ENCODE data around the gene TM6SF1.
A peak's percentile ranks its signal among the peaks of the same experiment; 100 is the strongest.

The TM6SF1 gene

GRCh38 chr15:83107841-83108181 is 366 bp downstream of the TM6SF1 start:
- no peak for FAIRE-seq
- no peak for DNase-seq (ENCODE audit: insufficient read length, low spot score)
- TF ChIP-seq SPI1 (IDR thresholded peaks at IDR 0.05; ENCODE audit: low read depth, low read length) (no peak), POLR2A (IDR thresholded peaks at IDR 0.05; ENCODE audit: low read depth, low read length) (no peak), TAF1 (IDR thresholded peaks at IDR 0.05; ENCODE audit: low read depth, low read length) (no peak), POLR2AphosphoS5 (IDR thresholded peaks at IDR 0.05; ENCODE audit: low read depth, low read length) (no peak), POU2F2 (IDR thresholded peaks at IDR 0.05; ENCODE audit: low read depth, low read length) (no peak), PAX5 (IDR thresholded peaks at IDR 0.05; ENCODE audit: insufficient read depth, low read length, severe bottlenecking) (no peak)

DNA sequence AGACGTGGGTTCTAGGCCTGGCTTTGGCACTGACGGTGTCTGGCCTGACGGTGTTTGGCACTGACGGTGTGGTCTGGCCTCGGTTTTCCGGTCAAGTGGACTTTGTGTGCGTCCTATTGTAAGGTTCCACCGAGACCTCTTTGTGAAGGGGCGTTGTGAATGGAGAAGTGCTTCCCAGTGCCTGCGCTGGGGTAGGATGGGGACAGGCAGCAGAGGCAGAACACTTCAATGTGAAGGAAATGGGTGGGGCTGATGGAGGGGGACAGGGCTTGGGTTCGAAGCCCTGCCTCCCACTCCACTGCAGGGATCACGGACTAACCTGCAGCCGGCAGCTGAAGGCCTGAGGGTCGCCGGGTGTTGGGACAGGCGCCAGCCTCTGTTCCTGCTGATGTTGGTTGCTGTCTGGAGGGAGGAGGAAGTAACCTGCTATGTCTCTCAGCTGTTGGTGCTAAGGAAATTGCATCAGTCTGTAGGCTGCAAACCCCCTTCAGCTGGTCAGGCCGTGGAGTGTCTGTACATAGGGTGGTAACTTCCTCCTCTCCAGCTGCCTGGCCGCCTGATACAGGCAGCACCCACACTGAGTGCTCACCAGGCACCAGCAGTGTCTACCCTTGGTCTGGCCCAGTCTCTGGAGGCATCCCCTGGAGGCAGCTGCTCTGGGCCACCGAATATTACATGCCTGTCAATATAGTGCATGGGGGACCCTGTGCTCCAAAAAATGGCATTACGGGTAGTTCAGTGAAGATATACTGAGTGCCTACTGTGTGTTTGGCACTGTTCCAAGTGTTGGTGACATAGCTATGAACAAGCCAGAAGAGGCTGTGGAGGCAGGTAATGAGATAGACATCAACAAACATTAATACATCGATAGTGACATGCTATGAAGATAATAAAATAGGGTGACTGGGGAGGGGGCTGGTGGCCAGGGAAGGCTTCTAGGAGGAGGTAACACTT is 1.1 kb downstream of the TM6SF1 start:
- FAIRE-seq (peak; percentile 98), DNase-seq (ENCODE audit: insufficient read length, low spot score) (peak; percentile 59)
- TF ChIP-seq POLR2AphosphoS5 (IDR thresholded peaks at IDR 0.05; ENCODE audit: low read depth, low read length) (no peak), SPI1 (IDR thresholded peaks at IDR 0.05; ENCODE audit: low read depth, low read length) (no peak), PAX5 (IDR thresholded peaks at IDR 0.05; ENCODE audit: insufficient read depth, low read length, severe bottlenecking) (no peak)

- FAIRE-seq (no peak), DNase-seq (ENCODE audit: insufficient read length, low spot score) (no peak)
- TF ChIP-seq TAF1 (IDR thresholded peaks at IDR 0.05; ENCODE audit: low read depth, low read length) (no peak), PAX5 (IDR thresholded peaks at IDR 0.05; ENCODE audit: insufficient read depth, low read length, severe bottlenecking) (no peak), POLR2A (IDR thresholded peaks at IDR 0.05; ENCODE audit: low read depth, low read length) (no peak), SPI1 (IDR thresholded peaks at IDR 0.05; ENCODE audit: low read depth, low read length) (no peak), POLR2AphosphoS5 (IDR thresholded peaks at IDR 0.05; ENCODE audit: low read depth, low read length) (no peak), POU2F2 (IDR thresholded peaks at IDR 0.05; ENCODE audit: low read depth, low read length) (no peak)
Measured at GRCh38 chr15:83109532-83109931, 2.1 kb downstream of the TM6SF1 start.

- no peak for DNase-seq (ENCODE audit: insufficient read length, low spot score)
- no peak for FAIRE-seq
- TF ChIP-seq POLR2AphosphoS5 (IDR thresholded peaks at IDR 0.05; ENCODE audit: low read depth, low read length) (no peak), SPI1 (IDR thresholded peaks at IDR 0.05; ENCODE audit: low read depth, low read length) (no peak), TAF1 (IDR thresholded peaks at IDR 0.05; ENCODE audit: low read depth, low read length) (no peak), POLR2A (IDR thresholded peaks at IDR 0.05; ENCODE audit: low read depth, low read length) (no peak), POU2F2 (IDR thresholded peaks at IDR 0.05; ENCODE audit: low read depth, low read length) (no peak), PAX5 (IDR thresholded peaks at IDR 0.05; ENCODE audit: insufficient read depth, low read length, severe bottlenecking) (no peak)
Measured at GRCh38 chr15:83110381-83110780, 2.9 kb downstream of the TM6SF1 start.

DNA sequence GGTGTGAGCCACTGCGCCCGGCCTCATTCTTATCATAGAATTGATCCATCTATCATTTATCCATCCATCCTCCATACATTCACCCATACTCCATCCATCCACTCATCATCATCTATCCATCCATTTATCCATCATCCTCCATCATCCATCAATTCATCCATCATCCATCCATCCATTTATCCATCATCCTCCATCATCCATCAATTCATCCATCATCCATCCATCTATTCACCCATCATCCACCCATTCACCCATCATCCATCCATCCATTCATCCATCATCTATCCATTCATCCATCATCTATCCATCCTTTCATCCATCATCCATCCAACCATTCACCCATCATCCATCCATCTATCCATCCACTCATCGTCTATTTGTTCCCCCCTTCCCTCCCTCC is 3.7 kb downstream of the TM6SF1 start:
- TF ChIP-seq PAX5 (IDR thresholded peaks at IDR 0.05; ENCODE audit: insufficient read depth, low read length, severe bottlenecking) (no peak), SPI1 (IDR thresholded peaks at IDR 0.05; ENCODE audit: low read depth, low read length) (no peak), POLR2AphosphoS5 (IDR thresholded peaks at IDR 0.05; ENCODE audit: low read depth, low read length) (no peak), TAF1 (IDR thresholded peaks at IDR 0.05; ENCODE audit: low read depth, low read length) (no peak), POU2F2 (IDR thresholded peaks at IDR 0.05; ENCODE audit: low read depth, low read length) (no peak), POLR2A (IDR thresholded peaks at IDR 0.05; ENCODE audit: low read depth, low read length) (no peak)
- FAIRE-seq (no peak), DNase-seq (ENCODE audit: insufficient read length, low spot score) (no peak)

- no peak for DNase-seq (ENCODE audit: insufficient read length, low spot score)
- no peak for FAIRE-seq
- no peak for TF ChIP-seq POLR2AphosphoS5 (IDR thresholded peaks at IDR 0.05; ENCODE audit: low read depth, low read length)
Measured at GRCh38 chr15:83112233-83112955, 4.9 kb downstream of the TM6SF1 start.

- FAIRE-seq (no peak), DNase-seq (ENCODE audit: insufficient read length, low spot score) (no peak)
- no peak for TF ChIP-seq POLR2A (IDR thresholded peaks at IDR 0.05; ENCODE audit: low read depth, low read length)
- TF ChIP-seq PAX5 (IDR thresholded peaks at IDR 0.05; ENCODE audit: insufficient read depth, low read length, severe bottlenecking) = no peak
- no peak for TF ChIP-seq TAF1 (IDR thresholded peaks at IDR 0.05; ENCODE audit: low read depth, low read length)
- no peak for TF ChIP-seq POU2F2 (IDR thresholded peaks at IDR 0.05; ENCODE audit: low read depth, low read length)
- no peak for TF ChIP-seq SPI1 (IDR thresholded peaks at IDR 0.05; ENCODE audit: low read depth, low read length)
- TF ChIP-seq POLR2AphosphoS5 (IDR thresholded peaks at IDR 0.05; ENCODE audit: low read depth, low read length) = no peak
Measured at GRCh38 chr15:83112956-83113299, 5.5 kb downstream of the TM6SF1 start.

DNA sequence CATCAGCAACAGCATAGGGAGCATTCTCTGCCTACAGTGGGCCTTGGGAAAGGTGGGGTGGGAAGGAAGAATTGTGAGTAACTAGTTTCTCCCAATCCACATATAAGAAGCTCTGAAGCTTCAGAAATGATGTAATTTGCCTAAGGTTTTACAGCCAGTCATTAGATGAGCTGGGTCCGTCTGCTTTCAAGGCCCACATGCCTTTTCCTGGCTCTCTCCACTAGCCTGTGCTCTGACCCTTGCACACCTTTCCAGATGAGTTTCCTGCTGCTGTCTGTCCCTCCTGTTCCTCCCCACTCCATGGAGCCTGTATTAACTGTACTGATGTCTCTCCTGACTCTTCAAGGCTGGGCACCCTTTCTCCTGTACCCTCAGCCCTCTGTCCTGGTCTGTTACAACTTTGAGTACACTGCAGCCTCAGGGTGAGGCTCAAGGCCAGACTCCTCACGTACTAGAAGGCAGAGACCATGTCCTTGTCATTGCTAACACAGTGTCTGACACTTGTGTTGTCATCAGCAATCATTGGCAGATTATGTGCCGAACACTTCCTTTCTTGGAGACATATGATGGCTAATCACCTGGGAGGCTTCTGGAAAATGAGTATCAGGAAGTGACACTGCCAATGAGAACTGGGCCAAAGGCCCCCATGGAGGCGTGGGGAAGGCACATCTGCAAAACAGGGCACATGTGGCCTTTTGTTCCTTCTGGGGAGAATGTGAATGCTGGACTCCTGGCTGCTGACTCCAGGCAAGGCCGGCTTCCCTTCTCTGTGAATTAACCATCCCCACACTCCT is 6.6 kb downstream of the TM6SF1 start:
- FAIRE-seq = no peak
- no peak for DNase-seq (ENCODE audit: insufficient read length, low spot score)

GRCh38 chr15:83114856-83115255 is 7.4 kb downstream of the TM6SF1 start:
- DNase-seq (ENCODE audit: insufficient read length, low spot score) = no peak
- no peak for TF ChIP-seq SPI1 (IDR thresholded peaks at IDR 0.05; ENCODE audit: low read depth, low read length)
- no peak for TF ChIP-seq POU2F2 (IDR thresholded peaks at IDR 0.05; ENCODE audit: low read depth, low read length)
- TF ChIP-seq POLR2A (IDR thresholded peaks at IDR 0.05; ENCODE audit: low read depth, low read length) = no peak
- TF ChIP-seq PAX5 (IDR thresholded peaks at IDR 0.05; ENCODE audit: insufficient read depth, low read length, severe bottlenecking) = no peak
- no peak for TF ChIP-seq TAF1 (IDR thresholded peaks at IDR 0.05; ENCODE audit: low read depth, low read length)
- no peak for TF ChIP-seq POLR2AphosphoS5 (IDR thresholded peaks at IDR 0.05; ENCODE audit: low read depth, low read length)
- FAIRE-seq = no peak

More for the DNA sequence above, 6.6 kb downstream of the TM6SF1 start:
- TF ChIP-seq TAF1 (IDR thresholded peaks at IDR 0.05; ENCODE audit: low read depth, low read length) (no peak), POU2F2 (IDR thresholded peaks at IDR 0.05; ENCODE audit: low read depth, low read length) (no peak), POLR2AphosphoS5 (IDR thresholded peaks at IDR 0.05; ENCODE audit: low read depth, low read length) (no peak), SPI1 (IDR thresholded peaks at IDR 0.05; ENCODE audit: low read depth, low read length) (no peak), POLR2A (IDR thresholded peaks at IDR 0.05; ENCODE audit: low read depth, low read length) (no peak), PAX5 (IDR thresholded peaks at IDR 0.05; ENCODE audit: insufficient read depth, low read length, severe bottlenecking) (no peak)

Data from GM12891 (cell line).